HG02642 (cell line): ENCODE measurements around the gene NBEAL2.

Experiments
- ATAC-seq: cut with Tn5 transposase; IDR thresholded peaks from one replicate; pipeline ENCODE4 v1.9.1; 2021; ENCODE audit warnings: mild to moderate bottlenecking; ENCODE audit not compliant: unreplicated experiment, poor library complexity

NBEAL2 gene

GRCh38 chr3:46984591-46985459 lies 5.4 kb downstream of the NBEAL2 start:
- no peak for ATAC-seq

GRCh38 chr3:46985588-46985987 lies 6.1 kb downstream of the NBEAL2 start:
- ATAC-seq, result no peak

GRCh38 chr3:46986055-46986730 lies 6.7 kb downstream of the NBEAL2 start:
- no peak for ATAC-seq

GRCh38 chr3:46986782-46987310 lies 7.4 kb downstream of the NBEAL2 start:
- ATAC-seq, result no peak

- peak; percentile 2 for ATAC-seq
Measured at GRCh38 chr3:46987319-46987742, 7.9 kb downstream of the NBEAL2 start.

- peak; percentile 69 for ATAC-seq
Measured at GRCh38 chr3:46987743-46988401, 8.4 kb downstream of the NBEAL2 start.

- ATAC-seq, result no peak
Measured at GRCh38 chr3:46988616-46989015, 9.2 kb downstream of the NBEAL2 start.

GRCh38 chr3:46989146-46989810 lies 9.8 kb downstream of the NBEAL2 start:
- no peak for ATAC-seq

GRCh38 chr3:46990573-46991374 lies 11.3 kb downstream of the NBEAL2 start:
- ATAC-seq, result peak; percentile 43

- ATAC-seq, result no peak
Measured at GRCh38 chr3:46991406-46992165, 12.1 kb downstream of the NBEAL2 start.

- no peak for ATAC-seq
Measured at GRCh38 chr3:46992231-46992630, 12.8 kb downstream of the NBEAL2 start.

- ATAC-seq, result no peak
Measured at GRCh38 chr3:46993292-46993691, 13.8 kb downstream of the NBEAL2 start.

- ATAC-seq, result no peak
Measured at GRCh38 chr3:46993986-46994385, 14.5 kb downstream of the NBEAL2 start.

GRCh38 chr3:46994801-46995731 lies 15.6 kb downstream of the NBEAL2 start:
- no peak for ATAC-seq

- ATAC-seq, result no peak
Measured at GRCh38 chr3:46995901-46996562, 16.6 kb downstream of the NBEAL2 start.

- ATAC-seq, result no peak
Measured at GRCh38 chr3:46996689-46997452, 17.4 kb downstream of the NBEAL2 start.
